ENCODE data around the gene TMEM232. TPM values are rescaled to one million over a fixed set of nuclear protein-coding genes. Genes with fewer than 3 reads are reported as not detected.

Gene TMEM232
- polyA plus RNA-seq, 1 experiment, result 0.12 TPM

DNA sequence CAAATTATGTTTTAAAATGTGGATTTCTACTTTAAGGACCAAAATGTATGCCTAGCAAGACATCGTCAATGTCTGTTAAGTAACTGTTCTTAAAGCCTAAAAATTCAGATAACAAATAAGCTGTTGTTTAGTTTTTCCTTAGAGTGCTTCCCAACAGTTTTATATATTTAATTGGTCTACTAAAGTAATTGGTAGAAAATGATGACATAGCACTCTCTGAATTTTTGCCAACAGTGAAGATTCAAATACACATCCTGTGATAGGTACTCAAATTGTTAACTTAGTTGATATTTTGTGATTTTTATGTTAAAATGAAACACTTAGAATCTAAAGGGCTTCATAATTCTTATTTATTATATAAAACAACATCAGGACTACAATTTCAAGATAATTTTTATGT, 107.5 kb downstream of the TMEM232 start:
- Histone ChIP-seq H3K36me3 (ENCODE audit: control insufficient read depth, insufficient read depth, low read length) (no peaks in the 10 kb centered on the region), H3K4me3 (ENCODE audit: low read depth, low read length) (no peak overlapping the region), H3K27me3 (ENCODE audit: control insufficient read depth, insufficient read depth, low read length) (no peaks in the 10 kb centered on the region)
- ChIA-PET POLR2A (no interaction called here), CTCF (interaction anchor here (0.6 kb wide), 1 partner anchor 1126 kb away, joined by 3 read pairs; no protein-coding TSS in a partner anchor)
- TF ChIP-seq, protein P1, sequence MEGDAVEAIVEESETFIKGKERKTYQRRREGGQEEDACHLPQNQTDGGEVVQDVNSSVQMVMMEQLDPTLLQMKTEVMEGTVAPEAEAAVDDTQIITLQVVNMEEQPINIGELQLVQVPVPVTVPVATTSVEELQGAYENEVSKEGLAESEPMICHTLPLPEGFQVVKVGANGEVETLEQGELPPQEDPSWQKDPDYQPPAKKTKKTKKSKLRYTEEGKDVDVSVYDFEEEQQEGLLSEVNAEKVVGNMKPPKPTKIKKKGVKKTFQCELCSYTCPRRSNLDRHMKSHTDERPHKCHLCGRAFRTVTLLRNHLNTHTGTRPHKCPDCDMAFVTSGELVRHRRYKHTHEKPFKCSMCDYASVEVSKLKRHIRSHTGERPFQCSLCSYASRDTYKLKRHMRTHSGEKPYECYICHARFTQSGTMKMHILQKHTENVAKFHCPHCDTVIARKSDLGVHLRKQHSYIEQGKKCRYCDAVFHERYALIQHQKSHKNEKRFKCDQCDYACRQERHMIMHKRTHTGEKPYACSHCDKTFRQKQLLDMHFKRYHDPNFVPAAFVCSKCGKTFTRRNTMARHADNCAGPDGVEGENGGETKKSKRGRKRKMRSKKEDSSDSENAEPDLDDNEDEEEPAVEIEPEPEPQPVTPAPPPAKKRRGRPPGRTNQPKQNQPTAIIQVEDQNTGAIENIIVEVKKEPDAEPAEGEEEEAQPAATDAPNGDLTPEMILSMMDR (IDR thresholded peaks at IDR 0.05; ENCODE audit: insufficient read depth, low read depth, low read length), result no peak
- no peak for DNase-seq (ENCODE audit: low read depth)

DNA sequence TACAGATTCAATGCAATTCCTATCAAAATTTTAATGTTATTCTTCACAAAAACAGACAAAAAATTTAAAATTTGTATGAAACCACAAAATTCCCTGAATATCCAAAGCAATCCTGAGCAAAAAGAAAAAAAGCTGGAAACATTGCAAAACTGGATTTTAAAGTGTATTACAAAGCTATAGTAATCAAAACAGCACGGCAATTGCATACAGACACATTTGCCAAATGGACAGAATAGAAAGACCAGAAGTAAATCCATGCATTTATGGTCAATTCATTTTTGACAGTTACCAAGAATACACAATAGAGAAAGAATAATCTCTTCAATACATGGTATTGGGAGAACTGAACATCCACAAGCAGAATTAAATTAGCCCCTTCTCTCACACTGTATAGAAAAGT, 110.5 kb downstream of the TMEM232 start:
- POLR2A ChIA-PET, result no interaction called here

DNA sequence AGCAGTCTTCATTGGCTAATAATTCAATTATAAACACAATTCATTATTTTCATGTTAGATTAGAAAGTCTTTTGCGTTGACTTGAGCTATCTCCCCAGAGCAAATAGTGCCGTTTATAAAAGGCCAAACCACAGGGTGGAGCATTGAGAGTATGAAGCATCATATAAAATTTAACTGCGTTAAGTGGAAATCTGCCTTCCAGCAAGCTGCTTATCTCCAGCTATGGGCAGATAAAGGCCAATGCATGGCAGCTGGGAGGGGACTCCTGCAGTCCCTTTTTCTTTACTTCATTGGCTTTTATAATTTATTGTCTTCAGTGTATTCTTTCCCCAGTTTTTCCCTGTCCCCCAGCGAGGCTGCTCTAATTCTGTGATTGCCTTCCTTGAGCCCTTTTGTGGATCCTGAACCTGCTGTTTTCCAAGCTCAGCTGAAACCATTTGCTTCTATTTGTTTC, 113.7 kb downstream of the TMEM232 start:
- H3K36me3 ChIP-seq (ENCODE audit: control insufficient read depth, insufficient read depth, low read length), result no peaks in the 10 kb centered on the region
- ChIA-PET POLR2A (no interaction called here), CTCF (no interaction called here)
- H3K4me3 ChIP-seq (ENCODE audit: low read depth, low read length), result no peak overlapping the region
- TF ChIP-seq, protein P1 (IDR thresholded peaks at IDR 0.05; ENCODE audit: insufficient read depth, low read depth, low read length), result no peak
- DNase-seq (ENCODE audit: low read depth), result no peak
- H3K27me3 ChIP-seq (ENCODE audit: control insufficient read depth, insufficient read depth, low read length), result no peaks in the 10 kb centered on the region

More for the DNA sequence above, 110.5 kb downstream of the TMEM232 start:
- Histone ChIP-seq H3K27me3 (ENCODE audit: control insufficient read depth, insufficient read depth, low read length) (no peaks in the 10 kb centered on the region), H3K36me3 (ENCODE audit: control insufficient read depth, insufficient read depth, low read length) (no peaks in the 10 kb centered on the region), H3K4me3 (ENCODE audit: low read depth, low read length) (no peak overlapping the region)
- DNase-seq (ENCODE audit: low read depth), result no peak
- TF ChIP-seq, protein P1 (IDR thresholded peaks at IDR 0.05; ENCODE audit: insufficient read depth, low read depth, low read length), result no peak
- CTCF ChIA-PET, result no interaction called here

- no peaks in the 10 kb centered on the region for H3K36me3 ChIP-seq (ENCODE audit: control insufficient read depth, insufficient read depth, low read length)
- TF ChIP-seq, protein P1 (IDR thresholded peaks at IDR 0.05; ENCODE audit: insufficient read depth, low read depth, low read length), result no peak
- no peak overlapping the region for H3K4me3 ChIP-seq (ENCODE audit: low read depth, low read length)
- H3K27me3 ChIP-seq (ENCODE audit: control insufficient read depth, insufficient read depth, low read length), result no peaks in the 10 kb centered on the region
- DNase-seq (ENCODE audit: low read depth), result no peak
- ChIA-PET POLR2A (no interaction called here), CTCF (no interaction called here)
These were observed 114.7 kb downstream of the TMEM232 start for GRCh38 chr5:110611817-110612216.

- ChIA-PET CTCF (no interaction called here), POLR2A (no interaction called here)
- Histone ChIP-seq H3K27me3 (ENCODE audit: control insufficient read depth, insufficient read depth, low read length) (no peaks in the 10 kb centered on the region), H3K36me3 (ENCODE audit: control insufficient read depth, insufficient read depth, low read length) (no peaks in the 10 kb centered on the region), H3K4me3 (ENCODE audit: low read depth, low read length) (no peak overlapping the region)
- TF ChIP-seq, protein P1 (IDR thresholded peaks at IDR 0.05; ENCODE audit: insufficient read depth, low read depth, low read length), result no peak
- no peak for DNase-seq (ENCODE audit: low read depth)
These were observed 131.6 kb downstream of the TMEM232 start for GRCh38 chr5:110594866-110595265.

Measured in BJ (cell line).